ENCODE measurements around the gene SMYD3. TPM values are rescaled to one million over a fixed set of nuclear protein-coding genes. Genes with fewer than 3 reads are reported as not detected.

SMYD3 gene
- polyA plus RNA-seq, 1 donor from 2014 or later = 48.6 TPM

GRCh38 chr1:246477634-246478033, 29.4 kb downstream of the SMYD3 start:
- Histone ChIP-seq H4K20me1 (ENCODE audit: insufficient read depth) (no peaks in the 10 kb centered on the region), H2AFZ (ENCODE audit: low read depth, low read length) (no peak overlapping the region), H3K27ac (ENCODE audit: low read length) (no peak overlapping the region), H3K4me3 (ENCODE audit: low read length) (no peak overlapping the region), H3K27me3 (ENCODE audit: insufficient read depth, low read depth, low read length) (no peaks in the 10 kb centered on the region), H3K36me3 (ENCODE audit: insufficient read depth, low read length) (no peaks in the 10 kb centered on the region), H3K9ac (ENCODE audit: low read length) (no peak overlapping the region), H3F3A (ENCODE audit: insufficient read depth, low read length, poor library complexity, severe bottlenecking) (no peaks in the 10 kb centered on the region), H3K9me3 (ENCODE audit: low read length) (no peaks in the 10 kb centered on the region), H3K79me2 (replicated peaks; ENCODE audit: insufficient read depth, low read length) (no peaks in the 10 kb centered on the region), H3K4me2 (ENCODE audit: low read length) (no peak overlapping the region), H3K9me2 (ENCODE audit: insufficient read depth, low read length) (no peaks in the 10 kb centered on the region)
- TF ChIP-seq EP300 (conservative IDR thresholded peaks at IDR 0.05; ENCODE audit: poor library complexity, severe bottlenecking) (no peak), TAF1 (IDR thresholded peaks at IDR 0.05; ENCODE audit: low read depth) (no peak), EZH2 (IDR thresholded peaks at IDR 0.05; ENCODE audit: borderline replicate concordance, insufficient read depth, low read length, poor library complexity, severe bottlenecking) (no peak), MXI1 (conservative IDR thresholded peaks at IDR 0.05; ENCODE audit: poor library complexity, severe bottlenecking) (no peak), RAD21 (conservative IDR thresholded peaks at IDR 0.05) (no peak), REST (IDR thresholded peaks at IDR 0.05; ENCODE audit: borderline replicate concordance) (no peak), SMC3 (conservative IDR thresholded peaks at IDR 0.05; ENCODE audit: poor library complexity) (no peak), CTCF (IDR thresholded peaks at IDR 0.05; ENCODE audit: poor library complexity, severe bottlenecking) (no peak)

GRCh38 chr1:246476771-246477170, 30.3 kb downstream of the SMYD3 start:
- no peak overlapping the region for H3K27ac ChIP-seq (ENCODE audit: low read length)
- no peaks in the 10 kb centered on the region for H3K27me3 ChIP-seq (ENCODE audit: insufficient read depth, low read depth, low read length)
- H3K9me2 ChIP-seq (ENCODE audit: insufficient read depth, low read length) = no peaks in the 10 kb centered on the region
- H3K9me3 ChIP-seq (ENCODE audit: low read length) = no peaks in the 10 kb centered on the region
- TF ChIP-seq EZH2 (IDR thresholded peaks at IDR 0.05; ENCODE audit: borderline replicate concordance, insufficient read depth, low read length, poor library complexity, severe bottlenecking) (no peak), MXI1 (conservative IDR thresholded peaks at IDR 0.05; ENCODE audit: poor library complexity, severe bottlenecking) (no peak), CTCF (IDR thresholded peaks at IDR 0.05; ENCODE audit: poor library complexity, severe bottlenecking) (no peak), SMC3 (conservative IDR thresholded peaks at IDR 0.05; ENCODE audit: poor library complexity) (no peak), TAF1 (IDR thresholded peaks at IDR 0.05; ENCODE audit: low read depth) (no peak), POLR2AphosphoS5 (IDR thresholded peaks at IDR 0.05) (no peak)
- H3K36me3 ChIP-seq (ENCODE audit: insufficient read depth, low read length) = no peaks in the 10 kb centered on the region
- no peak overlapping the region for H3K9ac ChIP-seq (ENCODE audit: low read length)
- no peak overlapping the region for H3K4me2 ChIP-seq (ENCODE audit: low read length)
- H2AFZ ChIP-seq (ENCODE audit: low read depth, low read length) = no peak overlapping the region
- no peak overlapping the region for H3K4me3 ChIP-seq (ENCODE audit: low read length)
- no peaks in the 10 kb centered on the region for H3K79me2 ChIP-seq (replicated peaks; ENCODE audit: insufficient read depth, low read length)
- no peaks in the 10 kb centered on the region for H4K20me1 ChIP-seq (ENCODE audit: insufficient read depth)
- no peaks in the 10 kb centered on the region for H3F3A ChIP-seq (ENCODE audit: insufficient read depth, low read length, poor library complexity, severe bottlenecking)

All from neural cell (in vitro differentiated cells).